HUES48 (cell line): Measurements from ENCODE around the gene CP.
"Not testable (repeated sequence)": the region's sequence is repeated elsewhere in the genome, so short reads cannot be mapped to it uniquely, and the experiment has no call there.

Experiments used
- H3K27ac ChIP-seq: one replicate; pipeline ENCODE4 v1.7.0; 2013; ENCODE audit warnings: low read depth, low read length, inconsistent platforms
- H3K27me3 ChIP-seq: 2 replicates; pipeline ENCODE4 v1.6.1; 2013; ENCODE audit warnings: mild to moderate bottlenecking, low read length; ENCODE audit not compliant: control insufficient read depth, insufficient read depth
- H3K36me3 ChIP-seq: 2 replicates; pipeline ENCODE4 v1.6.1; 2013; ENCODE audit warnings: low read length; ENCODE audit not compliant: control insufficient read depth, insufficient read depth
- H3K4me1 ChIP-seq: 2 replicates; pipeline ENCODE4 v1.6.1; 2013; ENCODE audit warnings: mild to moderate bottlenecking, low read length; ENCODE audit not compliant: control insufficient read depth, insufficient read depth
- H3K4me3 ChIP-seq: 2 replicates; pipeline ENCODE4 v1.5.1; 2013; ENCODE audit warnings: mild to moderate bottlenecking, low read depth, low read length
- H3K9ac ChIP-seq: 2 replicates; pipeline ENCODE4 v1.6.1; 2013; ENCODE audit warnings: mild to moderate bottlenecking, low read depth, low read length, moderate library complexity
- H3K9me3 ChIP-seq: 2 replicates; pipeline ENCODE4 v1.6.1; 2013; ENCODE audit warnings: low read length; ENCODE audit not compliant: control insufficient read depth, insufficient read depth

The CP gene

DNA sequence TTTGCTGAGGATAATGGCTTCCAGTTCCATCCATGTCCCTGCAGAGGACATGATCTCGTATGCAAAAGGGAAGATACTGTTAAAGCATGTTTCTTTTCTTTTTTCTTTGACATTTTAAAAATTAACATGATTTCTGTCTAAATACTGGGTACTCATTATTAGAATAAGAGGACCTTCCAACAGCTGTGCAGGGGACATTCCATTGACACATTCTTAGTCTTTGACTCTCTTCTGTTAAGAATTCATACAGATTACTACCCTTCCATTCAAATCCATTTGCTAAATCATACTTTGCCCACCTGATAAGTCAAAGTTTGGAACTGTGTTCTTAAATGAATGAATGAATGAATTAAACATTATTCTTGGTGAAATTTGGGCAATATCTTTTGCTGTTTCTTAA, 5.1 kb upstream of the CP start:
- H3K9ac ChIP-seq = no peak overlapping the region
- H3K27ac ChIP-seq = no peak overlapping the region
- no peaks in the 10 kb centered on the region for H3K36me3 ChIP-seq
- H3K4me1 ChIP-seq = 0 out of 2 replicates have a peak, but pooled peaks cover 3% of the 10 kb centered on the region
- H3K4me3 ChIP-seq = no peak overlapping the region
- H3K9me3 ChIP-seq = no peaks in the 10 kb centered on the region
- H3K27me3 ChIP-seq = no peaks in the 10 kb centered on the region

- no peak overlapping the region for H3K4me3 ChIP-seq
- H3K27ac ChIP-seq = no peak overlapping the region
- H3K27me3 ChIP-seq = no peaks in the 10 kb centered on the region
- no peak overlapping the region for H3K9ac ChIP-seq
- H3K36me3 ChIP-seq = no peaks in the 10 kb centered on the region
- no peaks in the 10 kb centered on the region for H3K9me3 ChIP-seq
- H3K4me1 ChIP-seq = 0 out of 2 replicates have a peak, but pooled peaks cover 5% of the 10 kb centered on the region
Measured at GRCh38 chr3:149224736-149225594, 3.3 kb upstream of the CP start.

GRCh38 chr3:149223461-149223820, 1.8 kb upstream of the CP start:
- H3K27me3 ChIP-seq = no peaks in the 10 kb centered on the region
- H3K27ac ChIP-seq = no peak overlapping the region
- 0 out of 2 replicates have a peak, but pooled peaks cover 5% of the 10 kb centered on the region for H3K4me1 ChIP-seq
- H3K36me3 ChIP-seq = no peaks in the 10 kb centered on the region
- H3K9me3 ChIP-seq = no peaks in the 10 kb centered on the region
- H3K4me3 ChIP-seq = no peak overlapping the region
- H3K9ac ChIP-seq = no peak overlapping the region

DNA sequence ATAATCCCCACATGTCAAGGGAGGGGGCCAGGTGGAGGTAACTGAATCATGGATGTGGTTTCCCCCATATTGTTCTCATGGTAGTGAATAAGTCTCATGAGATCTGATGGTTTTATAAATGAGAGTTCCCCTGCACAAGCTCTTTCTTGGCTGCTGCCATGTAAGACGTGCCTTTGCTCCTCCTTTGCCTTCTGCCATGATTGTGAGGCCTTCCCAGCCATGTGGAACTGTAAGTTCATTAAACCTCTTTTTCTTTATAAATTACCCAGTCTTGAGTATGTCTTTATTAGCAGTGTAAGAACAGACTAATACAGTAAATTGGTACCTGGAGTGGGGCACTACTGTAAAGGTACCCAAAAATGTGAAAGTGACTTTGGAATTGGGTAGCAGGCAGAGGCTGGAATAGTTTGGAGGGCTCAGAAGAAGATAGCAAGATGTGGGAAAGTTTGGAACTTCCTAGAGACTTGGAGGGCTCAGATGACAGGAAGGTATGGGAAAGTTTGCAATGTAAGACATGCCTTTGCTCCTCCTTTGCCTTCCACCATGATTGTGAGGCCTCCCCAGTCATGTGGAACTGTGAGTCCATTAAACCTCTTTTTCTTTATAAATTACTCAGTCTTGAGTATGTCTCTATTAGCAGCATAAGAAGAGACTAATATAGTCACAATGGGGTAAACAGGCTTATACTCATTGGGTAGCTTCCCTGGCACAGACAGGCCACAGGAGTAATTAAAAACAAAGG, 2.1 kb downstream of the CP start:
- H3K9me3 ChIP-seq, H3K27ac ChIP-seq, H3K4me3 ChIP-seq, H3K27me3 ChIP-seq, H3K36me3 ChIP-seq, H3K9ac ChIP-seq: not testable (repeated sequence)
- peaks cover 14% of the 10 kb centered on the region; the same call in 1 of the 2 replicates for H3K4me1 ChIP-seq

GRCh38 chr3:149217347-149217746, 4.3 kb downstream of the CP start:
- Histone ChIP-seq H3K27me3 (no peaks in the 10 kb centered on the region), H3K9ac (no peak overlapping the region), H3K27ac (no peak overlapping the region), H3K9me3 (no peaks in the 10 kb centered on the region), H3K36me3 (no peaks in the 10 kb centered on the region), H3K4me3 (no peak overlapping the region), H3K4me1 (peaks cover 14% of the 10 kb centered on the region; the same call in 1 of the 2 replicates)

GRCh38 chr3:149216193-149216869, 5.3 kb downstream of the CP start:
- Histone ChIP-seq H3K27ac (no peak overlapping the region), H3K9me3 (no peaks in the 10 kb centered on the region), H3K4me3 (no peak overlapping the region), H3K9ac (no peak overlapping the region), H3K4me1 (peaks cover 9% of the 10 kb centered on the region; the same call in 1 of the 2 replicates), H3K27me3 (no peaks in the 10 kb centered on the region), H3K36me3 (no peaks in the 10 kb centered on the region)

GRCh38 chr3:149215515-149215914, 6.1 kb downstream of the CP start:
- Histone ChIP-seq H3K4me1 (peaks cover 9% of the 10 kb centered on the region; the same call in 1 of the 2 replicates), H3K36me3 (no peaks in the 10 kb centered on the region), H3K27me3 (no peaks in the 10 kb centered on the region), H3K4me3 (no peak overlapping the region), H3K9ac (no peak overlapping the region), H3K9me3 (no peaks in the 10 kb centered on the region), H3K27ac (no peak overlapping the region)

DNA sequence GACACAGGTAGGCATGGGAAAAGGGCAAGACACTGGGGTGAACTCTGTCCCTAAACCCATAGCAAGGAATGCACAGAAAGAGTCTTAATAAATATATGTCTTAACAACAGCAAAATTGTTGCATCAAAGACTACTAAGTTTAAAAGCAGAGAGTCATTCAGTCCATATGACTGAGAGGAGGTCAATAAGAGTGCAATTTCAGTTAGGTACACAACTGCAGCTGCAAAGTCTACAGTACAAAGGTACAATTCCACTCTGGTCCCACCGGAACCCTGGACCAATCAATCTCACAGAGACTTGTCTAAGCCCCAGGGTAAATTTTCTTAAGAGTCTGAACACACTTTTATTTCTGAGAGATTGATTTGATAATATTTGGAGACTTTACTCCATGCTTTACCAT, 6.9 kb downstream of the CP start:
- Histone ChIP-seq H3K9me3 (no peaks in the 10 kb centered on the region), H3K27ac (no peak overlapping the region), H3K36me3 (no peaks in the 10 kb centered on the region), H3K9ac (no peak overlapping the region), H3K4me3 (no peak overlapping the region), H3K27me3 (no peaks in the 10 kb centered on the region), H3K4me1 (peaks cover 9% of the 10 kb centered on the region; the same call in 1 of the 2 replicates)

DNA sequence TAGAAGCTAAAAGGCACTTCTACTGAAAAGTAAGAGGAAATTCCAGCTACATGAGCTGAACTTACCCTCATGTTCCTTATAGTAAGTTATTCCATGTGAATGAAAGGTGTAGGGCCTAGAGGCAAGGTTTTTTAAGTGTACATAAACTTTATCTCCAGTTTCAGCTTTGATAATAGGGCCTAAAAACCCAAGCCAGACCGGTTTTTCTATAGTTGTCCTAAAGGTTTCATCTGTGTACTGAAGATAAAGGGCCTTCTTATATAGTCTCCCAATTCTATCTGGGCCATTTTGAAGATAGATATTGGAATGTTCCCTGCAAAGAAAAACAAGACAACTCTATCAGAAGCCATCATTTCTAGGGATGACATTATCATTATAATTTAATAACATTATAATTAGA, 9.2 kb downstream of the CP start:
- no peaks in the 10 kb centered on the region for H3K9me3 ChIP-seq
- H3K4me1 ChIP-seq = peaks cover 9% of the 10 kb centered on the region; the same call in 1 of the 2 replicates
- no peak overlapping the region for H3K27ac ChIP-seq
- H3K36me3 ChIP-seq = no peaks in the 10 kb centered on the region
- H3K27me3 ChIP-seq = no peaks in the 10 kb centered on the region
- no peak overlapping the region for H3K9ac ChIP-seq
- H3K4me3 ChIP-seq = no peak overlapping the region

DNA sequence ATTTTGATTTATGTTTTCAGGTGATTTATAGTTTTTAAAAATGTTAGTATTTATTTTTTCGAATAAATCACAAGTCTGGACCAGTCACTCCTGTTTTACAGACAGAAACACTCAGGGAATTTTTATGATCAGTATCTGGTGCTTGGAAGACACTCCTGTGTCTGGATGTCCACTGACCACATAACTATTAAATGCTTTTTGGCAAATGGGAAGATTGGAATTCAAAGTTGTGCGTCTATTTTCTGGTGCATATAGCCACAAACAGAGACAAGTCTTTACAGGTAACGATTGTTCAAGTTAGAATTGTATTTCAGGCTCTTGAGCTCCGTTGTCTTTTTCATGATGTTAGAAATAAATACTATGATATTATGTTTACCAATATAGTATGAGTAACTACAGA, 12.2 kb downstream of the CP start:
- H3K27me3 ChIP-seq = no peaks in the 10 kb centered on the region
- no peaks in the 10 kb centered on the region for H3K9me3 ChIP-seq
- no peak overlapping the region for H3K9ac ChIP-seq
- H3K4me3 ChIP-seq = no peak overlapping the region
- H3K36me3 ChIP-seq = no peaks in the 10 kb centered on the region
- peaks cover 2% of the 10 kb centered on the region; the same call in 1 of the 2 replicates for H3K4me1 ChIP-seq
- H3K27ac ChIP-seq = no peak overlapping the region
